Tibial nerve (tissue), 4 donors: ENCODE measurements around the gene TESK1. TPM values are rescaled to one million over a fixed set of nuclear protein-coding genes. Genes with fewer than 3 reads are reported as not detected.
A peak's percentile ranks its signal among the peaks of the same experiment; 100 is the strongest.

ENCODE experiments used
- DNase-seq, 2 donors: peaks; one replicate each; pipeline ENCODE4 v3.0.0-alpha.2; 2019; ENCODE audit warnings: low spot score in 2 of 2
- H3K27ac ChIP-seq, 4 donors: fragments of 200-600 bp; sonication (generic) in 3 of 4; one replicate each; pipeline ENCODE4 v1.5.1; 2017 to 2019; ENCODE audit warnings: mild to moderate bottlenecking in 1 of 4
- H3K27me3 ChIP-seq, 2 donors: fragments of 200-600 bp; sonication (generic) in 1 of 2; one replicate each; pipeline versions ENCODE4 v1.5.1 to v1.6.0; 2017 to 2019
- H3K36me3 ChIP-seq, 3 donors: fragments of 200-600 bp; sonication (generic); one replicate each; pipeline ENCODE4 v1.5.1; 2018 to 2019
- H3K4me1 ChIP-seq, 4 donors: fragments of 200-600 bp; sonication (generic) in 3 of 4; one replicate each; pipeline ENCODE4 v1.5.1; 2017 to 2019
- H3K4me3 ChIP-seq, 4 donors: fragments of 200-600 bp; sonication (generic) in 3 of 4; one replicate each; pipeline ENCODE4 v1.5.1; 2017 to 2019; ENCODE audit warnings: mild to moderate bottlenecking in 1 of 4, moderate library complexity in 1 of 4
- H3K9me3 ChIP-seq, 4 donors: fragments of 200-600 bp; sonication (generic) in 3 of 4; one replicate each; pipeline ENCODE4 v1.5.1; 2017 to 2019
- CTCF ChIP-seq, 5 experiments: fragments of 200-600 bp in 3 of 5; fragments of 450-650 bp in 2 of 5; sonication (generic) in 3 of 5; IDR thresholded peaks; one replicate each; pipeline ENCODE4 v1.5.1; 2016 to 2019; ENCODE audit warnings: antibody characterized with exemption in 5 of 5, mild to moderate bottlenecking in 3 of 5, moderate library complexity in 2 of 5
- EP300 ChIP-seq, 2 donors: sonication (generic); formaldehyde crosslinking; IDR thresholded peaks; one replicate each; pipeline ENCODE4 v1.6.1; 2017; ENCODE audit warnings: antibody characterized with exemption in 2 of 2, mild to moderate bottlenecking in 1 of 2
- POLR2A ChIP-seq, 2 donors: fragments of 450-650 bp; IDR thresholded peaks; one replicate each; pipeline ENCODE4 v1.6.1; 2017; ENCODE audit warnings: antibody characterized with exemption in 2 of 2, mild to moderate bottlenecking in 2 of 2, moderate library complexity in 2 of 2
- WGBS, 2 donors: methylation state at CpG; one replicate each; pipeline ENCODE4 v1.1.5; 2018; 5-methylcytosine and 5-hydroxymethylcytosine counted together
- total RNA-seq, 4 donors: library from RNA; depleted of rRNA; stranded (reverse); fragments of >200 nt; gene quantifications; one replicate each; pipeline ENCODE4 v1.1.0, GENCODE V29; 2016

The TESK1 gene
- total RNA-seq, 4 donors from 2014 or later = 29.3 to 40.0 (median 35.6) TPM

GRCh38 chr9:35603506-35603985 lies 1.5 kb upstream of the TESK1 start:
- peak; percentile 58 to 84 for DNase-seq
- no peaks in the 10 kb centered on the region for H3K9me3 ChIP-seq
- H3K36me3 ChIP-seq = peaks cover 0 to 18% (median 3%) of the 10 kb centered on the region in 3 donors
- peak overlapping the region; percentile 35 to 94 (median 72) for H3K4me3 ChIP-seq
- peaks cover 0 to 30% (median 22%) of the 10 kb centered on the region in 4 donors for H3K4me1 ChIP-seq
- WGBS, 2 donors = 2 to 3% methylated on average over 18 of the region's 18 CpGs
- peak overlapping the region; percentile 88 to 97 (median 90) for H3K27ac ChIP-seq
- TF ChIP-seq CTCF (IDR thresholded peaks at IDR 0.05) = no peak
- TF ChIP-seq POLR2A (IDR thresholded peaks at IDR 0.05) = no peak
- no peak for TF ChIP-seq EP300 (IDR thresholded peaks at IDR 0.05)
- no peaks in the 10 kb centered on the region for H3K27me3 ChIP-seq

DNA sequence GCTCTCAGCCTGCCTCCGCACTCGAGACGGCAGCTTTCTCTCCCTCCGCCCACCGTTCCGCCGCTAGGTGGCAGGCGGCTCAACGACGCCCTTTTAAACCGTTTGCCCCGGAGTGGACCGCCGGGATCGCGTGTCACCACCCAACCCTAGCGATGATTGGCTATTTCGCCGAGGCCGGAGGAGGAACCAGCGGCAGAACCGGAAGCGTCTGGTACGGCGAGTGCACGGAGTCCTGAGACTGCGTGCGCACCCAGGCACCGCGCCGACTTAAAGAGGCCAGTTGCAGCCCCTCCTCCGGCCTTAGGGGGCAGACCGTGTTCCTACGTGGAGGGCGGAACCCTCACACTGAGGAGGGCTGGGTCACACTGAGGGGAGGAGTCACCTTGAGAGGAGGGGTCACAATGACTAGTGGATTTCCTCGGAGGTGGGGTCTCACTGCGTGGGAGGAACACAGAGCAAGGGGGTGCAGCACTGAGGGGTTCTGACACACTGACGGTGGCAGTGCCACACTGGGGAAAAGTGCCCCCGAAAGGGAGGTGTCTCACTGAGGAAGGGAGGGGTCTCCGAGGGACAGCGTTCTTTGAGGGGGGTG lies 980 bp upstream of the TESK1 start:
- peak overlapping the region; percentile 88 to 97 (median 93) for H3K27ac ChIP-seq
- H3K9me3 ChIP-seq = no peaks in the 10 kb centered on the region
- 0 to 1% methylated on average over 16 to 23 of the region's 41 CpGs for WGBS, 2 donors
- peak overlapping the region; percentile 72 to 94 (median 90) for H3K4me3 ChIP-seq
- peaks cover 0 to 30% (median 22%) of the 10 kb centered on the region in 4 donors for H3K4me1 ChIP-seq
- H3K27me3 ChIP-seq = no peaks in the 10 kb centered on the region
- peak; percentile 98 to 99 for DNase-seq
- H3K36me3 ChIP-seq = peaks cover 0 to 23% (median 6%) of the 10 kb centered on the region in 3 donors
- peak; percentile 90 to 95 for TF ChIP-seq EP300 (IDR thresholded peaks at IDR 0.05)
- TF ChIP-seq POLR2A (IDR thresholded peaks at IDR 0.05) = peak; percentile 28 to 82
- peak; percentile 82 to 99 (median 98) for TF ChIP-seq CTCF (IDR thresholded peaks at IDR 0.05)

GRCh38 chr9:35605351-35606137 lies 482 bp downstream of the TESK1 start:
- Histone ChIP-seq H3K27me3 (no peaks in the 10 kb centered on the region), H3K9me3 (no peaks in the 10 kb centered on the region), H3K36me3 (peaks cover 0 to 38% (median 6%) of the 10 kb centered on the region in 3 donors), H3K27ac (peak overlapping the region; percentile 88 to 97 (median 89)), H3K4me1 (peaks cover 0 to 30% (median 22%) of the 10 kb centered on the region in 4 donors), H3K4me3 (peak overlapping the region; percentile 72 to 94 (median 88))
- 0 to 2% methylated on average over 8 to 47 of the region's 76 CpGs for WGBS, 2 donors
- TF ChIP-seq POLR2A (IDR thresholded peaks at IDR 0.05) (no peak), CTCF (IDR thresholded peaks at IDR 0.05) (no peak), EP300 (IDR thresholded peaks at IDR 0.05) (no peak)
- DNase-seq = no peak

DNA sequence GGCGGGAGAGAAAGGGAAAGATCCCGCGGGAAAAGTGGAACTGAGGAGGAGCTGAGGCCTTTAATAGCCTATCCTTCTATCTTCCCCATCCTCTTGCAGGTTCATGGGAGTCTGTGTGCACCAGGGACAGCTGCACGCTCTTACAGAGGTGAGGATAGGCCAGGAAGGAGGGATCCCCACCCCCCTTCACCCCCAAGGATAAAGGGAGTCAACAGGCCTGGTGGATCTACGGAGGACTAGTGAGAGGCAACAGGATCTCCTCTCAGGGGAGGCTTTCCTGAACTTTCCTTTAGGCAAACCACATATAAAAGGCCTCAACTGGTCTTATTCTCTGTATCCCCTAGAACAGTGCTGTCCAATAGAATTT lies 1.1 kb downstream of the TESK1 start:
- no peaks in the 10 kb centered on the region for H3K27me3 ChIP-seq
- peaks cover 0 to 34% (median 22%) of the 10 kb centered on the region in 4 donors for H3K4me1 ChIP-seq
- no peak for DNase-seq
- H3K36me3 ChIP-seq = peaks cover 0 to 39% (median 6%) of the 10 kb centered on the region in 3 donors
- no peaks in the 10 kb centered on the region for H3K9me3 ChIP-seq
- TF ChIP-seq CTCF (IDR thresholded peaks at IDR 0.05) = no peak
- TF ChIP-seq POLR2A (IDR thresholded peaks at IDR 0.05) = no peak
- TF ChIP-seq EP300 (IDR thresholded peaks at IDR 0.05) = no peak
- peak overlapping the region; percentile 72 to 94 (median 88) for H3K4me3 ChIP-seq
- WGBS, 2 donors = 5 to 6% methylated on average over 5 of the region's 5 CpGs
- H3K27ac ChIP-seq = peak overlapping the region; percentile 88 to 97 (median 89)
